NCI-H2107 treated with DMSO at 0.1 percent for 48 hours (cell line): ENCODE data around the gene FAM110D.

Source experiments
- DNase-seq: peaks from one replicate; lab custom pipeline; 2025; ENCODE audit not compliant: unreplicated experiment; lab: John Stamatoyannopoulos, UW

FAM110D gene

DNA sequence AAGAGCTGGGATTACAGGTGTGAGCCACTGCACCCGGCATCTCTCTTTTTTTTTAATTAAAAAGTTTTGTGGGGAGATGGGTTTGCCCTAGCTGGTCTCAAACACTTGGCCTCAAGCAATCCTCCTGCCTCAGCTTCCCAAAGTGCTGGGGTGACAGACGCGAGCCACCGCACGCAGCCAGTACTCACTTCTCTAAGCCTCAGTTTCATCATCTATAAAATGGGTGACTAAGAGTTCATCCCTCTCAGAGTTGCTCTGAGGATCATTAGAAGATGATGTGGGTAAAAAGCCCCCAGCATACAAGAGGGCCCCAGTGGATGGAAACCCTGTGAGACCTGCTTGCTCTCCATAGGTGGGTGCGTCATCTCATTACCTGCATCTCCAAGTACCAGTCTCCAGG is 29.0 kb downstream of the FAM110D start:
- DNase-seq: no peak

DNA sequence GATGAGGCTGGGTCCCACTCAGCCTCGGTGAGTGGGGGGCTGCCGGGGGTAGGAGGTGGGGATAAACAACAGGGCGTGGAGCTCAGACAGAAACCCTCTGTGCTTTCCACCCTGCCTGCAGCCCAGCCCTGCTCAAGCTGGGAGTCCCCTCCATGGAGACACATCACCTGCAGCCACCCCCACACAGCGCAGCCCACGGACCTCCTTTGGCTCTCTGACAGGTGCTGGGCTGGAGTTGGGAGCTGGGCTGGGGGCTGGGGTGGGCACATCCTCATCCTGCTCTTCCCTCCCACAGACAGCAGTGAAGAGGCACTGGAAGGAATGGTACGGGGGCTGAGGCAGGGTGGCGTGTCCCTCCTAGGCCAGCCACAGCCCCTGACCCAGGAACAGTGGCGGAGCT is 29.6 kb downstream of the FAM110D start:
- DNase-seq: no peak

DNA sequence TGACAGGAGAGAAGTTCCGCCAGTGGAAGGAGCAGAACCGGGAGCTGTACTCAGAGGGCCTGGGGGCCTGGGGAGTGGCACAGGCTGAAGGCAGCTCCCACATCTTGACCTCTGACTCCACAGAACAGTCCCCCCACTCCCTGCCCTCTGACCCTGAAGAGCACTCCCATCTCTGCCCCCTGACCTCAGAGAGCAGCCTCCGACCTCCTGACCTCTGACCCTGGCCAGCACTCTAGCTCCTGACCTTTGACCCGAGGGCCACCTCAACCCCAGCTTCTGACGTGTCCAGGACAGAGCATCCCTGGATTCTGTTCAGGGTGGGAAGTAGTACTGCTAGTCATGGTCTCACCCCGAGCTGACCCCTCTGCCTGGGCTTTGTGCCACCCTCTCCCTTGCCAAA is 30.5 kb downstream of the FAM110D start:
- no peak for DNase-seq

DNA sequence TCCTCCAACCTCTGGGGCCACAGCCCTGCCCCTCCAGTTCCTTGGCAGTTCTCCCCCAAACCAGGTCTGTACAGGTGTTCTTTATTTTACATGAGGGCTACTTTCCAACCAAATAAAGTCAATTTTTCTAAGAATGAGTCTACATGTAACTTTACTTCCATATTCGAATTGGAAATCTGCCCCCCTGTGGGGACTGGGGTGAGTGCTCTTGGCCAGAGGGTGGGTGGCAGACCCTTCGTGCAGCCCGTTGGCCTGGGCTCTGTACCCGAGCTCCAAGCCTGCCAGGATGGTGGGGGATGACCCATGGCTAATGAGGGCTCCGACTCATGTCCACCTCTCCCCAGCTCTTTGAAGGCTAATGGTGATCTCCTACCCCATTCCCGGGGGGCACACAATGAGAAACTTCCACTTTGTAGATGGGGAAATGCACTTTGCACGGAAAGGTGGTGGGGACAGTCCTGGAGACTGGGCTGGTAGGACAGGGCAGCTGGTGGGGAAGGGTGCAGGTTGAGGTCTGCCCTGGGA is 30.9 kb downstream of the FAM110D start:
- no peak for DNase-seq

DNA sequence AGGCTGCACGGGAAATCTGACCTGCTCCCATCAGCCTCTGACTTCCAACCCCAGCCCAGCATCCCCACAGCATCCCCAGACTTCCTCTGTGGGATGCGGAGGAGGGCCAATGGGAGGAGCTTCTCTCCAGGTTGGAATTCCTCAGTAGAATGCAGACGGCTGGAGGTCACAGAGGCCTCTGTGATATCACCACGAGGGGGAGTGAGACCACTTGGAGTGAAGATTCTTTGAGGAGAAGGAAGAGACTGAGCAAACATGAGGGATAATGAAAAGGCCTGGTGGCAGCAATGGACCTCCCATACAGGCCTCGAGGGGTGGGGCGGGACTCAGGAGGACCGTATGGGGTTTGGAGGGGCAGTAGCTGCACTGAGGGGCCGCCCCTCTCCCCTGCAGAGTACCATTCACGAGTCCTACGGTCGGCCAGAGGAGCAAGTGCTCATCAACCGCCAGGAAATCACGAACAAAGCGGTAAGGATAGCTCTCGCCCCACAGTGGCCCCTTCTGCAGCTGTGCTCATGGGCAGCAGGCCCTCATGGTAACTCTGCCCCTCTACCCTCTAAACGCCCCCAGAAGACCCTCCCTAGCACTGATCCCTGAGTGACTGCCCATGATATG is 31.6 kb downstream of the FAM110D start, which contains the start of gene CATSPER4:
Gene CATSPER4 (plus strand): TSS at position 230 of the 615 bp plus-strand sequence. CDS start 26 bp downstream, at position 256.
- no peak for DNase-seq

DNA sequence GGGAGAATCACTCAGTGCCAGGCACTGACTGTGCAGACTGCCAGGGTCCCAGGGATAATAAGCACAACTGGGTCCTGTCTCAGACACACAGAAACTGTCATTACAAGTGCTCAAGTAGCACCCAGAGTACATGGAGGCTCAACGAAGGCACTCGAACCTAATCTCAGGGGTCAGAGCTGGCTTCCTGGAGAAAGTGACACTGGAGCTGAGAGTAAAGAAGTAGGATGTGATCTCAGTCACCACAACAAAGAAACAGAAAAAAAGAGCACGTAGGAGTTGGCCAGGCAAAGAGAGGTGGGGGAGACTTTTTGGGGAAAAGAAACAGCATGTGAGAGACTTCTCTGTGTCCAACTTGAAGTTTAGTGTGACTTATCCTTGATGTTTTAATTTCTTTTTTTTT is 32.9 kb downstream of the FAM110D start:
- no peak for DNase-seq

DNA sequence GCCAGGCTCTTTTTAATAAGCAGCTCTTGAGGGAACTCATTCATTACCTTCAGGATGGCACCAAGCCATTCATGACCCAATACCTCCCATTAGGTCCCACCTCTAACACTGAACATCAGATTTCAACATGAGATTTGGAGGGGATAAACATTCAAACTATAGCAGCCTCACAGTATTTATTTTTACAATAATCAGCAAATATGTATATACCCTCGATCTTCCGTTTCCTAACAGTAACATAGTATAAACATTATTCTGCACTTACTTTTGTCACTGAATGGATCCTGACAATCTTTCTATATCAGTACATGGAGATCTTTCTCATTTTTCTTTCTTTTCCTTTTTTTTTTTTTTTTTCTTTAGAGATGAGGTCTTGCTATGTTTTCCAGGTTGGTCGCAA is 36.9 kb downstream of the FAM110D start:
- DNase-seq: no peak

DNA sequence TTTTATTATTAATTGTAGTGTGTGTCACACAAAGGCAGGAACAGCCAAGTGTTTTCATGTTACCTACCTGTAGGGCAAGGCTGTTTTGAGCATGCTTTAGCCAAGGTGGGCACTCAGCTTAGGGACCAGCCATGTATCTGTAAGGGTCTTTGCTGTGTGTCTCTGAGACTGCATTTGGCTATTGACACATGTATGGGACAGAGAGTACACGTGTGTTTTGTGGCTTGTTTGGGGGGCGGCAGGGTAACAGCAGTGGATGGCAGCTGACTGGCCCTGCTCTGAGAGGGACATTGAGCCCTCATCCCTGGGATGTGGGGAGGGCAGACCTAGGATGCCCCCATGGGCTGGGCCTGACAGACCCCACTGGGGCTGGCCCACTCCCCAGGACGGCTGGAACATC is 38.4 kb downstream of the FAM110D start:
- DNase-seq: no peak

DNA sequence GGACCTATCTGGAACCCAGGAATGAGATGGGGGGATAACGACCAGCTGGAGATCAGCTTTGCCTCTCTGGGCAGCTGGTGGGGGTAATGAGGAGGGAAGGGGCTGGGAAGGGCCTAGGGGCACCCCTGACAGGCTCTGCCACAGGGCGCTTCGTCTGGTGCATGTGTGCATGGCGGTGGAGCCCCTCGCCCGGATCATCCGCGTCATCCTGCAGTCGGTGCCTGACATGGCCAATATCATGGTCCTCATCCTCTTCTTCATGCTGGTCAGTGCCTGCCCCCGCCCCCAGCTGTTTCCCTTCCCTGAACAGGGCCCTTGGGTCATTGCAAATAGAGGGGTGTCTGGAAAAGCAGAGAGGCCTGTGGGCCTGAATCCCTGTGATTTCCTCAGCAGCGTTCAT is 38.9 kb downstream of the FAM110D start:
- DNase-seq: no peak

DNA sequence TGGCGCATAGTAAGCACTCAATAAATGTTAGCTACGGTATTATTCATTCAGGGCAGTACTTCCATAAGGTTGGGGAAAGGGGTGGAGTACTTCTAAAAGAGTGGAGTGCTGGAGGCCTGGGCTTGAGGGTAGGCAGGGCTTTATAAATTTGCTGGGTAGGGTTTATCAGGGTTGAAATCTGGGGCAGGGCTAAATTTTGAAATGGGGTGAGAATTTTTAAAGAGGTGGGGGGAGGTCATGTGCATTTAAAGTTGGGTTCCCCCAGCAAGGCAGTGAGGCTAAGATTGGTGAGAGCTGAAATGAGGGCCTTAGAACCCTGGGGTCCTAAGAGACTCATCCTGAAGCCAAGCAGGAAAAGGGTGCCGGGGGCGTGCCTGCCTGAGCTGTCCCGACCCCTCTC is 41.5 kb downstream of the FAM110D start:
- no peak for DNase-seq

DNA sequence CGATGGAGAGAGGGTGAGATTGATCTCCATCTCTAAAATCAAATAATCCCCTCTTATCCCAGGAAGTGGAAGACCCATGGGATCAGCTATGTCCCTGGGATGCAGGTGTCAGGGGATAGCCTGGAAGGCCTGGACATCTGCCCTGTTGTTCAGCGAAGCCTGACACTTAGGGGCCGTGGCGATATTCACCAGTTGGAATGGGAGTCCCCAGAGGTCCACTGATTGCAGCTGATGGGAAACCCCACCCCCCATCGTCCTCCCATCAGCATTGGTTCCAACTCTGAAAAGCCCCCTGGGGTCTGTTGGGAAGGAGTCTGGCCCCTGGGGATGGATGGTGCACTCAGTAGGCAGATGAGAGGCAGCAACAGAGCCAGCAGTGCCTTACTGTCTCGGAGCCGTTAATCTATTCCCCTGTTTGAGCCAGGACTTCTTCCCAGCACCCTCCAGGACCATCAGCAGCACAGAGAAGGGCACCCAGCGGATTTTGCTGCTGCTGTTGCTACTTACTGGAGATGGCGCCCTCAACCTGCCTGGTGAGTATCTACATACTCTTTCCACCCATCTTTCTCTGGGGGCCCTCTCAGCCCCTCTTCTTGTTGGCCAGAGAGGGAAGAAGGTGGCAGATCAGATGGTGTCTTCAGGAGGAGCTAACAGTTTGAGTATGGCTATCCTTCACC is 44.9 kb downstream of the FAM110D start:
- DNase-seq: no peak

DNA sequence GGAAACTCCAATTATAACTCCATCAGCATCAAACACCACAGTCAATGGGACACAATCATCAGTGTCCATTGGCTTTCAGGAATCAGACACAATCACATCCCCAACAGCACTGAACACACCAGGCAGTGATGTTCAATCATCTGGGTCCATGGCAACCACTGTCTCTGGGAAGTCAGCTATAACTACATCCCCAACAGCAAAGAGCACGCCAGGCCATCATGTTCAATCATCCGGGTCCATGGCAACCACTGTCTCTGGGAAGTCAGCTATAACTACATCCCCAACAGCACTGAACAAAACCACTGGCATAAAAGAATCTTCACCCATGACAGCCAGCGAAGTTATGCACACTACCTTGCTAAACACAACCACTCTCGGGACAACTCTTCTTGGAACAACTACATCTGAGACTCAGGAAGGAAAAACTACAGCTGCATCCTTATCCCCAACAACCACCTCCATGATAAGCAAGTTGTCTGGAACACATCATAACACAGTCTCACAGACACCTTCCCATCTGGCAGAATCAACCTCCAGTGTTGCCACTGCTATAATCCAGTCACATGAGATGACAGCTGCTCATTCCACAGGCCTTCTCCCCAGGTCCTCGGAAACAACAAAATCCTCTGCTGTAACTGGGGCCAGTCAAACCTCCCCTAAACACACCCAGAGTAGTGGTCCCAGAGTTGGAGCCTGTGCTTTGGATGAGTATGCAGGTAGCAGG is 51.4 kb downstream of the FAM110D start:
- no peak for DNase-seq

DNA sequence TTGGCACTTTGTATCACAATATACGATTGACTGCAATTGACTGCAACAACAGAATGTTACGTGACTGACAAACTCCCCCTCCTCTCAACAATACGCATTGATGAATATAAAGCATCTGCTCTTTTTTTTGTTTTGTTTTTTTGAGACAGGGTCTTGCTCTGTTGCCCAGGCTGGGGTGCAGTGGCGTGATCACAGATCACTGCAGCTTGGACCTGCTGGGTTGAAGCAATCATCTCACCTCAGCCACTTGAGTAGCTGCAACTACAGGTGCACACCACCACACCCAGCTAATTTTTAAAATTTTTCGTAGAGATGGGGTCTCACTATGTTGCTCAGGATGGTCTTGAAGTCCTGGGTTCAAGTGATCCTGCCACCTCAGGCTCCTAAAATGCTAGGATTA is 53.8 kb downstream of the FAM110D start:
- DNase-seq: no peak

DNA sequence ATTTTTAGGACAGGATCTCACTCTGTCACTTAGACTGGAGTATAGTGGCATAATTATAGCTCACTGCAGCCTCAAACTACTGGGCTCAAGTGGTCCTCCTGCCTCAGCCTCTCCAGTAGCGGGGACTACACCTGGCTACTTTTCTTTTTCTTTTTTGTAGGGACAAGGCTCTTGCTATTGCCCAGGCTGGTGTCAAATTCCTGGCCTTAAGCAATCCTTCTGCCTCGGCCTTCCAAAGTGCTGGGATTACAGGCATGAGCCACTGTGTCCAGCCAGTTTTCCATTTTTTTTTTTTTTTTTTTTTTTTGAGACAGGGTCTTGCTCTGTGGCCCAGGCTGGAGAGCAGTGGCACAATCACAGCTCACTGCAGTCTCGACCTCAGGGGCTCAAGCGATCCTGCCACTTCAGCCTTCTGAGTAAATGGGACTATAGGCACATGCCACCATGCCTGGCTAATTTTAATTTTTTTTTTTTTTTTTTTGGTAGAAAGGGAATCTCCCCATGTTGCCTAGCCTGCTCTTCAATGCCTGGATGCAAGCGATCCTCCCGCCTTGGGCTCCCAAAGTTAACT is 54.5 kb downstream of the FAM110D start:
- no peak for DNase-seq
